SJSA1 (cell line): Measurements from ENCODE around the gene SPTB. TPM values are rescaled to one million over a fixed set of nuclear protein-coding genes. Genes with fewer than 3 reads are reported as not detected.

Experiments used
- DNase-seq, 2 experiments: peaks; one replicate each; pipeline ENCODE4 v3.0.0-alpha.2; 2015 to 2020; ENCODE audit warnings: low spot score in 2 of 2, low read depth in 1 of 2
- H3K27ac ChIP-seq: fragments of 250-450 bp; sonication (Bioruptor Pico); 2 replicates; pipeline ENCODE4 v1.5.1; 2020; ENCODE audit warnings: mild to moderate bottlenecking, moderate library complexity
- H3K27me3 ChIP-seq: fragments of 250-450 bp; sonication (Bioruptor Pico); replicated peaks from 2 replicates; pipeline ENCODE4 v1.5.1; 2020; ENCODE audit warnings: mild to moderate bottlenecking, moderate library complexity
- H3K36me3 ChIP-seq: fragments of 250-450 bp; sonication (Bioruptor Pico); 2 replicates; pipeline ENCODE4 v1.5.1; 2020; ENCODE audit warnings: mild to moderate bottlenecking
- H3K4me1 ChIP-seq: fragments of 250-450 bp; sonication (Bioruptor Pico); replicated peaks from 2 replicates; pipeline ENCODE4 v1.6.1; 2021; ENCODE audit warnings: mild to moderate bottlenecking
- H3K4me3 ChIP-seq: fragments of 250-450 bp; sonication (Bioruptor Pico); 2 replicates; pipeline ENCODE4 v1.5.1; 2020; ENCODE audit warnings: mild to moderate bottlenecking
- H3K9me3 ChIP-seq: fragments of 250-450 bp; sonication (Bioruptor Pico); replicated peaks from 2 replicates; pipeline ENCODE4 v1.5.1; 2020; ENCODE audit warnings: mild to moderate bottlenecking
- total RNA-seq: library from RNA; depleted of rRNA; stranded (reverse); fragments of >200 nt; shearing (Covaris generic); gene quantifications from 2 replicates; pipeline ENCODE4 v1.2.3, GENCODE V29; 2014

Gene SPTB
- total RNA-seq, 1 experiment from 2014 or later, result 1.1 TPM

- no peak overlapping the region for H3K4me3 ChIP-seq
- no peaks in the 10 kb centered on the region for H3K9me3 ChIP-seq
- no peaks in the 10 kb centered on the region for H3K36me3 ChIP-seq
- no peaks in the 10 kb centered on the region for H3K4me1 ChIP-seq
- H3K27ac ChIP-seq, result no peak overlapping the region
- no peak for DNase-seq
- no peaks in the 10 kb centered on the region for H3K27me3 ChIP-seq
These were observed 23.8 kb downstream of the SPTB start for GRCh38 chr14:64855721-64856528.

DNA sequence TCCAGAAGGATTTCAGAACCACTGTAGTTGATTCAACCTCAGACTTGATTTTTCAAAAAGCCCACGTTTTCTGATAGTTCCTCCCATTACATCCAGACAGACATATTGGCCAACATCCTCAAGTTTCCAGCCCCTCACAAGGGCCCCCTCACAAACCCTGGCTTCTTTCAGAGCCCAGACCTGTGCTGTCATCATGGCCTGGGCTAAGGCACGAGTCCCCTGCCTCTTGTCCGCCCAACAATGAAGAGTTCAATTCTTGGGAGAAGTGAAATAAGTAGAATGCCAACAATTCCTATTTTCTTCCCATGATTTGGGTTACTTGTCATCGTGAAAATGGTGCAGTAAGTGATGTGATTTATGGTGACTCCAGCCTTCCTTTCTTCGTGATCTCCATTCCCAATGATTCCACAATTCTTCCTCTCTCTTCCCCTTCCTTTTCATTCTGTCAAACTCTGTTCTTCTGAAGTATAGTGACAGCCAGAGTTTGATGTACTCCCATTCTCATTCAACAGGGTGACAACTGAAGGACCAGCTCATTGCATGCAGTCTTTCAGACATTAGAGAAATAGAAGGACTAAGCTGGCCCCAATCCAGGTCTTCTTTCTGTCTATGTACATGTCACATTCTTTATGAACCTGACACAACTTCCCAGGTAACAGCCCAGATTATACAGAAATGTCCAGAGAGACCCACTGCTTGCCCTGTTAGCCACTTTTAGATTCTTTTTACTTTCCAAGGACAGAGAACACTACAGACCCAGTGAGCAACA, 29.2 kb downstream of the SPTB start:
- no peak overlapping the region for H3K27ac ChIP-seq
- peaks cover 12% of the 10 kb centered on the region; the same call in 1 of the 2 replicates for H3K27me3 ChIP-seq
- DNase-seq, result no peak

GRCh38 chr14:64849940-64850339, 29.8 kb downstream of the SPTB start:
- Histone ChIP-seq H3K27me3 (peaks cover 17% of the 10 kb centered on the region), H3K4me3 (no peak overlapping the region), H3K4me1 (no peaks in the 10 kb centered on the region), H3K27ac (no peak overlapping the region), H3K36me3 (no peaks in the 10 kb centered on the region), H3K9me3 (no peaks in the 10 kb centered on the region)
- DNase-seq, result no peak

More for the DNA sequence above, 29.2 kb downstream of the SPTB start:
- H3K36me3 ChIP-seq, result no peaks in the 10 kb centered on the region
- H3K4me1 ChIP-seq, result no peaks in the 10 kb centered on the region
- no peaks in the 10 kb centered on the region for H3K9me3 ChIP-seq
- no peak overlapping the region for H3K4me3 ChIP-seq

DNA sequence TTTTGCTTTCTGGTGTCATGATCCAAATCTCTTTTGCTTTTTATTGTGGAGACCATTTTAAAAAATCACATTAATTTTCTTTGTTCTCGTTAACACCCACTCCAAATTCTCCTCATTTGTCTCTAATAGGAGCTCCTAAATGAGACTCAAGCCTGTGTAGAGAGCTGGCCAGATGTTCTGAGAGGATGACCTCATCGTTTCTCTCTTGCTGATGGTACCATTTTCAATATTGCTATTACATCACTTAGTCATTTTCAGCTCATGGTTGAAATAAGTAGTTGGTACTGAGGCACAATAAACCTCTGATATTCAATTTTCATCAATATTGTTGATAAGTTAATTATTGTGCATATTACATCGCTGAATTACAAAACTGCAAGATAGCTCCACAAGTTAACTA, 31.5 kb downstream of the SPTB start:
- H3K36me3 ChIP-seq, result no peaks in the 10 kb centered on the region
- DNase-seq, result no peak
- H3K9me3 ChIP-seq, result no peaks in the 10 kb centered on the region
- H3K27me3 ChIP-seq, result peaks cover 24% of the 10 kb centered on the region
- H3K4me3 ChIP-seq, result no peak overlapping the region
- H3K27ac ChIP-seq, result no peak overlapping the region
- H3K4me1 ChIP-seq, result no peaks in the 10 kb centered on the region

DNA sequence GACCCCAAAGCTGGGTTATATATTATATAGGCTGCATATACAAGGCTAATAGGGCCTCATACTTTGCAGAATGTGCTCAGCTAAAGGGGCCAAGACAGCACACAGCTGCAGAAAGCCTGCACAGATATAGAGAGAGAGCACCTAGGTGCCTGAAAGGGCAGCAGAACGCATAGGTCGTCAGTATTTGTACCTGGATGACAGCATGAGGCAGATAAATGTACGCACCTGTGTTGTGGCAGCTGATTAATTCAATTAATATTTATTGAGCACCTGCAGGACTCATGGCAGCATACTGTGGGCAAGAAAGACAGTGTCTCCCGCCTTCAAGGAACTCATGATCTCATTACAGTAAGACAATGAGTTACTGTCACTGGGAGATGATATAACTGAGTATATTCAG, 33.4 kb downstream of the SPTB start:
- DNase-seq, result no peak
- H3K9me3 ChIP-seq, result no peaks in the 10 kb centered on the region
- H3K4me1 ChIP-seq, result peaks cover 1% of the 10 kb centered on the region
- no peak overlapping the region for H3K4me3 ChIP-seq
- H3K27ac ChIP-seq, result no peak overlapping the region
- peaks cover 24% of the 10 kb centered on the region for H3K27me3 ChIP-seq
- H3K36me3 ChIP-seq, result no peaks in the 10 kb centered on the region

GRCh38 chr14:64845878-64846277, 33.8 kb downstream of the SPTB start:
- peaks cover 24% of the 10 kb centered on the region for H3K27me3 ChIP-seq
- H3K4me3 ChIP-seq, result no peak overlapping the region
- H3K9me3 ChIP-seq, result no peaks in the 10 kb centered on the region
- no peak for DNase-seq
- no peak overlapping the region for H3K27ac ChIP-seq
- H3K36me3 ChIP-seq, result no peaks in the 10 kb centered on the region
- H3K4me1 ChIP-seq, result peaks cover 6% of the 10 kb centered on the region

DNA sequence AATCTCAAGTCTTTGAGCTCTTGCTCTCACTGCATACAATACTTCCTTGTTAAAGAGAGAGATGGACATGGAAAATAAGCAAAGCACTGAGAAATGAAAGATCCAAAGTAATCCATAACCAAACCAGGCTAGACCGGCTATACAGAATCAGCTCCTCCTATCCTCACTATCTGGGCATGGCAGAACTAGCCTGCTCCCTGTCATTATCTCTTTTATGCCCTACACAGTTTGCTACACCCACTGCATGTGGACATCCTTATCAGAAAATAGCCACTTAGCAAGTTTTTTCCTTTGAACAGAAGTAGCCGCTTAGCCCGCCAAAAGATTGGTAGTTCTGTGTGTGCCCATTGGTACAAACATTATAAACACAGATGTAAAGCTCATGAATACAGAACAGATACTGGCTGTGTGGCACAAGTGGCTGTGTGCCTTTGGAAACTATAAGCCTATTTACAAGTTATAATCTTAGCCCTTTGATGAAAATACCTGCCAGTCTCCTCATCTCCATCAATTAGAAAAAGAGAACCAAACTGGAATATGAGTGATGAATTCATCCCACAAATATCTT, 34.7 kb downstream of the SPTB start:
- DNase-seq, result no peak
- Histone ChIP-seq H3K36me3 (no peaks in the 10 kb centered on the region), H3K4me1 (peaks cover 7% of the 10 kb centered on the region), H3K27me3 (peaks cover 24% of the 10 kb centered on the region), H3K27ac (no peak overlapping the region), H3K9me3 (no peaks in the 10 kb centered on the region), H3K4me3 (no peak overlapping the region)

GRCh38 chr14:64844272-64844671, 35.4 kb downstream of the SPTB start:
- Histone ChIP-seq H3K4me1 (peaks cover 7% of the 10 kb centered on the region), H3K27ac (no peak overlapping the region), H3K4me3 (no peak overlapping the region), H3K27me3 (peaks cover 24% of the 10 kb centered on the region), H3K36me3 (no peaks in the 10 kb centered on the region), H3K9me3 (no peaks in the 10 kb centered on the region)
- DNase-seq, result no peak

GRCh38 chr14:64843548-64843947, 36.2 kb downstream of the SPTB start:
- Histone ChIP-seq H3K36me3 (no peaks in the 10 kb centered on the region), H3K4me3 (no peak overlapping the region), H3K4me1 (peaks cover 7% of the 10 kb centered on the region), H3K27ac (no peak overlapping the region), H3K27me3 (peaks cover 24% of the 10 kb centered on the region), H3K9me3 (no peaks in the 10 kb centered on the region)
- DNase-seq, result no peak

DNA sequence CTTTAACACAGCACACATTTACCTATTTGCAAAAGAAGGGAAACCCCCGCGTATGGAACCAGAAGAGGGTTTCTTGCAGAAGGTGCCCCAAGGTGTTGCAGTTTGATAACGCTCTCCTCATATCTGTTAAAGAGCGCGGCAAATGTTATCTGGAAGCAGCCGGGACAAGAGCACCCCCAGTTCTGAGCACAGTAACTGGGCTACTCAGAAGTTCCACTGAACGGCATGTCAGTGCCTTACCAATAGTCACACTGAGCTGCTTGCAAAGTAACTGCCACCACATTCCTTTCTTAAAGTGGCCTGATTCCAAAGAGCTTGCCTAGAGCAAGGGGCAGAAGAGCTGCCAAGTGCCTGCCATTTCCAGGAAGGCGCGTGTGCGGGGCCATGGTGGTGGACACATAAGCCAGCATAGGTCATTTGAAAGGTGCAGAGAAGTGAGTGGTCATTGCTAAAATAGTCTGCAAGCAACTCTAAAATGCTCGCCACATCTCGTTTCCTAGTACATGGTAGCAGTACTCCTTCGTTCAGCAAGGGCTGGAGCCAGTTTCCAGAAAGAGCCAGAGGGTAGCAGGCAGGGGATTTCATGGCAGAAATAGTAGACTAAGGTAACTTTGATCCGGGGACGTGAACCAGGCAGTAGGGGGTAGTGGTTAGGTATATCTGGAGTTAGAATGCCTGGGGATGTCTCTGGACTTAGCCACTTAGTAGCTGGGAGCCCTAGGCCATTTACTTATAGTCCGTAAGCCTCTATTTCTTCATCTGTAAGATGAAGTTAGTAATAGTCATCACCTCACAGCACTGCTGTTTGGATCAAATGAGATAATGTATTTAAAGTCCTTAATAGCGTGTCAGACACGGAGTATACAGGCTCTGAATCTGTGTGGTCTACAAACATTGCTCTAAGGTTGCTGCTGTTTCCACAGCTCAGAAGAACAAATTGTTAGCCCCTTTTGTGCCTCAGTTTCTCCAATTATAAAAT, 37.6 kb downstream of the SPTB start:
- no peak for DNase-seq
- Histone ChIP-seq H3K4me3 (no peak overlapping the region), H3K4me1 (peaks cover 7% of the 10 kb centered on the region), H3K27ac (no peak overlapping the region), H3K9me3 (no peaks in the 10 kb centered on the region), H3K36me3 (no peaks in the 10 kb centered on the region), H3K27me3 (peaks cover 21% of the 10 kb centered on the region)

- peaks cover 7% of the 10 kb centered on the region for H3K4me1 ChIP-seq
- peak; percentile 41 to 56 for DNase-seq
- H3K36me3 ChIP-seq, result no peaks in the 10 kb centered on the region
- no peak overlapping the region for H3K27ac ChIP-seq
- no peaks in the 10 kb centered on the region for H3K9me3 ChIP-seq
- H3K4me3 ChIP-seq, result no peak overlapping the region
- H3K27me3 ChIP-seq, result peaks cover 13% of the 10 kb centered on the region
These were observed 38.5 kb downstream of the SPTB start for GRCh38 chr14:64841121-64841651.

GRCh38 chr14:64838656-64839055, 41.1 kb downstream of the SPTB start:
- no peak overlapping the region for H3K4me3 ChIP-seq
- no peaks in the 10 kb centered on the region for H3K36me3 ChIP-seq
- no peaks in the 10 kb centered on the region for H3K9me3 ChIP-seq
- no peak for DNase-seq
- no peak overlapping the region for H3K27ac ChIP-seq
- no peaks in the 10 kb centered on the region for H3K27me3 ChIP-seq
- H3K4me1 ChIP-seq, result peaks cover 7% of the 10 kb centered on the region

DNA sequence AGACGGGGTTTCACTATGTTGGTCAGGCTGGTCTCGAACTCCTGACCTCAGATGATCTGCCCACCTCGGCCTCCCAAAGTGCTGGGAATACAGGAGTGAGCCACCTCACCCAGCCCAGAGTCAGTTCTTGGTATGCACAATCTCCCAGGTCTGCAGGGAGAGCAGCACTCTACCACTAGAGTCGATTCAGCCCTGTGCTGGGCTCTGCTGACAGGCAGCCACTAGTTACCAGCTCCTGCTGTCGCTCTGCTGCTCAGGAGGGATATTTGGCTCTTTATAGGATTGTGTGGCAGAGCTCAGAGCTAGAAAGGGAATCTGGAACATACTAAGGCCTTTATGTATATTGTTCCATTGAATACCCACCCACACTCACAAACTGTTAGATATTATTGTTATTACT, 44.3 kb downstream of the SPTB start:
- Histone ChIP-seq H3K4me1 (no peaks in the 10 kb centered on the region), H3K27ac (no peak overlapping the region), H3K4me3 (no peak overlapping the region), H3K36me3 (no peaks in the 10 kb centered on the region), H3K27me3 (no peaks in the 10 kb centered on the region), H3K9me3 (no peaks in the 10 kb centered on the region)
- DNase-seq, result no peak
